Hypothalamus (tissue), 51 donors: ENCODE data around the gene SDF2L1.
"Not testable (repeated sequence)": the region's sequence is repeated elsewhere in the genome, so short reads cannot be mapped to it uniquely, and the experiment has no call there.

Experiments used
- DNase-seq, 51 donors: peaks; one replicate each; lab custom pipeline; 2025; lab: John Stamatoyannopoulos, UW

SDF2L1 gene, protein sequence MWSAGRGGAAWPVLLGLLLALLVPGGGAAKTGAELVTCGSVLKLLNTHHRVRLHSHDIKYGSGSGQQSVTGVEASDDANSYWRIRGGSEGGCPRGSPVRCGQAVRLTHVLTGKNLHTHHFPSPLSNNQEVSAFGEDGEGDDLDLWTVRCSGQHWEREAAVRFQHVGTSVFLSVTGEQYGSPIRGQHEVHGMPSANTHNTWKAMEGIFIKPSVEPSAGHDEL

DNA sequence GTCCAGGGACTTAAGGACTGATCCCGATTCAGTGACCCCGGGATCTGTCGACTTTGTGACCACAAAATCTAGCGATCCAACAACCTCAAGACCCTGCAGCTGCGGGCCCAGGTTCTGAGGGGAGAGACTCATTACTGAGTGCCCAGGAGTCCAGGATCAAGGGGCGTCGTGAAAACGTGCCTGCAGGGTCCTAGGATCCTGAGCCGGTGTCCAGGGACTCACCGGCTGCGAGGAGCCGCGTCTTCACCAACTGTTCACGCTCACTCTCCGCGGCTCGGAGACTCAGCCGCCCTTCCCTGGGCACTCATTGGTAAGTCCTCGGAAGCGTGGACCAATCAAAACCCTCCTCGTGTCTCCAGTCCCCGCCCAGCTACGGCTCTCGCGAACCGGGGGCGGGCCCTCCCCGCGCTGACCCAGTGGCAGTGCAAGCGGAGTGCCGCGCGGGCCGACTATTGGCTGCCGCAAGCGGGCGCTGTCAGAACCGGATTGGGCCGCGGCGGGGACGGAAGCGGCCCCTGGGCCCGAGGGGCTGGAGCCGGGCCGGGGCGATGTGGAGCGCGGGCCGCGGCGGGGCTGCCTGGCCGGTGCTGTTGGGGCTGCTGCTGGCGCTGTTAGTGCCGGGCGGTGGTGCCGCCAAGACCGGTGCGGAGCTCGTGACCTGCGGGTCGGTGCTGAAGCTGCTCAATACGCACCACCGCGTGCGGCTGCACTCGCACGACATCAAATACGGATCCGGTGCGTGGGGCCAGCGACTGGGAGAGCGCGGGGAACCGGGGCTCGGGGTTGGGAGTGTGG lies at the start of gene SDF2L1:
Gene SDF2L1 (plus strand): TSS at position 514 of the 795 bp plus-strand sequence. CDS start 35 bp downstream, at position 549.
- peak; percentile 30 to 99 (median 96) for DNase-seq

DNA sequence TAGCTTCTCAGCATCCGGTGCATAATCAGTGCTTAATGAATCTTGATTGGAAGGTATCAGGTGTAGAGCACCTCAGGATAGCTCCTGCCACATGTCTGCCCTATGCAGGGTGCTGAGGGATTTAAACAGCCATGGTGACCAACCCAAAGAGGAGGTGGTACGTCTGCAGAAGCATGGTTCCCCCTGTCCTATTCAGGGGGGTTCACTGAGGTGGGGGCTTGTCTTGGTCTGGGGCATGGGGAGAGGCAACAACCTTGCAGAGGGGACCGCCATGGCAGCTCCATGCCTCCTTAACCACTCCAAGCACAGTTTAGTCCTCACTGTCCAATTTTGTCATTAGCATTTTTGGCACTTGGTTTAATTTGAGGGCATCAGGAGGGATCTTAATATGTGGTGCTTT lies 49.7 kb upstream of the SDF2L1 start:
- DNase-seq: no peak

DNA sequence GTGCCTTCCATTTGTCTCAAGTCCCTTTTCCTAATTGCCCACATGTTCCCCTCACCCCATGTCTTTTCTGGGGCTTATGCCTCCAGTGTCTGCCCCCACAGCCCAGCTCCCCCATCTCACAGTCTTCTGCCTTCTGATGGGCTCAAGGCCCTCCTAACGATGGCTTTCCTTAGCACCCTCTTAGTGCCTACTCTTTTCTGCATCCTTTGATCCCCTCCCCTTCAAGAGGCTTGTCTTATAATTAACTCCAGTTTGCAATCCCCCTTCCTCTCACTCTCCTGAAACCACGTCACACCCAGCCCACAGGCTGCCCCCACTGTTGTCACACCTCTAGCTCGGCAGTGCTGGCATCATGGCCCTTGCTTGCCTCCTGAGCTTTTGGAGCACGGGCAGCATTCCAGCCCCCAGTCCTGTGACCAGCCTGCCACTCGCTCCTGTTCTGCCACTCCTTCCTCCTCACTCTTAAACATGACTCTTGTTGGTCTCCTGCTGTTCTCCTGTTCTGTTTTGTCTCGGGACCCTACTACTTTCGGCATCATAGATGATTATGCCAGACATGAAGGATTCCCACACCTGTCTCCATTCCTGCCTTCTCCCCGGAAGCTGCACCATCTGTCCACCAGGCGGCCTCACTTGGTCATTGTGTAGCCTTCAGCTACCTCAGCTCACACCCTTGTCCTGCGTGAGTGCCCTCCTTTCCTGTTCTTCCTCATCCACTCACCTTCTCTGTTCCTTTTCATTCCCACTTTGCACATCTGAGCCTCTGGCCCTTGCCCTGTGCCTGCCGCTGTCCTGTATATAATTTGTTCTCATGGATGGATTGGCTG lies 48.5 kb upstream of the SDF2L1 start:
- peak in 5 of 51 donors; percentile 3 to 12 (median 5) for DNase-seq

DNA sequence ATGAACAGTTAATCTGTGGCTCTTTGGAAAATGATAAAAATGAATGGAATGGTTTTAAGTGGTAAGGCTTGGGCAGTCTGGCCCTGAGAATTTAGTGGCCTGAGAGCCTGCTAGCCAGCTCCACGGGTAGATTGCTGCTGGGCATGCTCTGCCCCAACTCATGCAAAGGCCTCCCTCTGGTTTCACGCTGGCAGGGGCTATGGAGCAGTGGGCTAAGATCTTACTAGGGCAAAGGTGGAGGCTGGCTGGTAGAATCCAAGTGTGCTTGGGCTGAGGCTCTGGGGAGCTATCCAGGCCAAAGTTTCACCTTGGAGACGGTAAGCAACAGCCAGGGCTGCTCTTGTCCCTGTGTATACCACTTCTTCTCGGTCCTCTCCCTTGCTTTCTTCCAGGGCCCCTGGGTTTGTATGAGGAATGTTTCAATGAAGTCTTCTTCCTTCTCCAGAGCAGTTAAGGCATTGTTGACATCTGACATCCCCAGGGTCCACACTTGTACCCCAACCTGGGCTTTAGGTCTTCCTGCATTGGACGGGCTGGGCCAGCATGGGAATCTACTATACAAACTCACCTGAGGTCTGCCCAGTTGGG lies 47.1 kb upstream of the SDF2L1 start:
- peak in 14 of 51 donors; percentile 2 to 49 (median 24) for DNase-seq

DNA sequence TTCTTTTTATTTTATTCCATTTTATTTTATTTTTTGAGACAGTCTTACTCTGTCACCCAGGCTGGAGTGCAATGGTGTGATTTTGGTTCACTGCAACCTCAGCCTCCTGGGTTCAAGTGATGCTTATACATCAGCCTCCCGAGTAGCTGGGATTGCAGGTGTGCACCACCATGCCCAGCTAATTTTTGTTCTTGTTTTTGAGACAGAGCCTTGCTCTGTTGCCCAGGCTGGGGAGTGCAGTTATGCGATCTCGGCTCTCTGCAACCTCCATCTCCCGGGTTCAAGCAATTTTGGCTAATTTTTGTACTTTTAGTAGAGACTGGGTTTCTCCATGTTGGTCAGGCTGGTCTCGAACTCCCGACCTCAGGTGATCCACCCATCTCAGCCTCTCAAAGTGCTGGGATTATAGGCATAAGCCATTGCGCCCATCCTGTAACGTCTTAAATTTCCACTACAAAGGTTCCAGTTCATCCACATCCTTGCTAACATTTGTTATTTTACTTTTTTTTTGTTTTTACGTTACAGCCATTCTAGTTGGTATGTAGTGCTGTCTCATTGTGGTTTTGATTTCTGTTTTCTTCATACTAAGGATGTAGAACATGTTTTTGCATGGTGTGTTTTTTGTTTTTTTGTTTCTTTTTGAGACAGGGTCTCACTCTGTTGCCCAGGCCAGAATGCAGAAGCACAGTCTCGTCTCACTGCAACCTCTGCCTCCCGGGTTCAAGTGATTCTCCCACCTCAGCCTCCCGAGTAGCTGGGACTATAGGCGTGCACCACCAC lies 45.6 kb upstream of the SDF2L1 start:
- DNase-seq: not testable (repeated sequence)

DNA sequence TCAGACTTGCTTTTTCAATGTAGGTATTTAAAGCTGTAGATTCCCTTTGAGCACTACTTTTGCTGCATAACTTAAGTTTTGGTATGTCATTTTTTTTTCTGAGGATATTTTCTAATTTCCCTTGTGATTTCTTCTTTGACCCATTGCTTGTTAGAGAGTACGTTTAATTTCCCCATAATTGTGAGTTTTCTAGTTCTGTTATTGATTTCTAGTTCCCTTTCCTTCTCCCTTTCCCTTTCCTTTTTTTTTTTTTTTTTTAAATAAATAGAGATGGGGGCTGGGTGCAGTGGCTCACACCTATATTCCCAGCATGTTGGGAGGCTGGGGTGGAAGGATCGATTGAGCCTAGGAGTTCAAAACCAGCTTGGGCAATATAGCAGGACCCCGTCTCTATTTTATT lies 43.8 kb upstream of the SDF2L1 start:
- DNase-seq: no peak

DNA sequence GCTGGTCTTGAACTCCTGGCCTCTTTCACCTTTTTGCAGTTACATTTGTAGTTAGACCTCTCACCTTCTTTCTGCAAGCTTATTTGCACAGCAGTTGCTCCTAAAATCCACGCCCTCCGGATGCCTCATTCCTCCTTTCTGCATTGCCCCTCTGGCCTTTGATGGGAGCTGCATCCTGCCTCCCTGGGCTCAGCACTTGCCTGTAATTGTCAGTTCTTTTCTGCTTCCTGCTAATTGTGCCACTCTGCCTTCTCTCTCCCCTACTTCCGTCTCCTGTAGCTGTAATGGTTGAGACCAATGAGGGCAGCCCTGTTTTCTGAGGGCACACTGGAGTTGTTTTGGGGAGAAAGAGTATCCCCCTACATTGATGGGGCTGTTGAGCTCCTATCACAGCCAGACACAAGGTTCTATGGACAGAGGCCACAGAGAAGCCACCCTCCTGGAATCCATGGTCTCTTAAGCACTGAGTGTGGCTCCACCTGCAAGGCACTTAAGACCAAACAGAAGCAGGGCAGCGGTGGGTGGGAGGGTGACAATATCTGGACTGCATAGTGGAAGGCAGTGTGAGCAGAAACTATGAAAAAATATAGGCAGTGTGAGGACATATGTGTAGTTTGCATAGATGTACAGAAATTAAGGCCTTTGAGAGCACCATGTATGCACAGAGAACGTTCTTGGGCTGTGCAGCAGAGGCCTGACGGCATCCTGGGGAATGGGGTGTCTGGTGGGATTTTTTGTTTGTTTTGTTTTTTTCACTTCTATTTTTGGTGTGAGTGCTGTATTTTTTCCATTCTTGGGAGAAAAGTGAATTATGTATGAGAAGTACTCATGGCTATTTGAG lies 42.8 kb upstream of the SDF2L1 start:
- no peak for DNase-seq

DNA sequence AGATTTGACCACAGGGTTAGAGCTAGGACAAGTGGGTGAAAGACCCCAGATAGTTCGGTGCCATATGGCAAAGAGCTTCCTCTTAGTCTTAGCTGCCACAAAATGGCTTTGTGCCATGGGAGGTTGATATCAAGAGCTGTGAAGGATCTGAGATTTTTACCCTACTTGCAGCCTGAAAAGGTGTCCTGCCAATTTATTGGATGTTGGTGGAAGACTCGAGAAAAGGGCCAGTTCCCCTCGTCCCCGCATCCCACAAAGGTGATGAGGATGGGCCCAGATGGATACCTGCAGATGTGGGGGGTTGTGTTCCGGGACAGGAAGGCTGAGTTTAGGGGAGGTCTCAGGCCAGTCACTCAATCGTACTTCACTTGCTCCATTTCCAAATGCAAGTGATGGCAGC lies 39.5 kb upstream of the SDF2L1 start:
- DNase-seq: no peak

DNA sequence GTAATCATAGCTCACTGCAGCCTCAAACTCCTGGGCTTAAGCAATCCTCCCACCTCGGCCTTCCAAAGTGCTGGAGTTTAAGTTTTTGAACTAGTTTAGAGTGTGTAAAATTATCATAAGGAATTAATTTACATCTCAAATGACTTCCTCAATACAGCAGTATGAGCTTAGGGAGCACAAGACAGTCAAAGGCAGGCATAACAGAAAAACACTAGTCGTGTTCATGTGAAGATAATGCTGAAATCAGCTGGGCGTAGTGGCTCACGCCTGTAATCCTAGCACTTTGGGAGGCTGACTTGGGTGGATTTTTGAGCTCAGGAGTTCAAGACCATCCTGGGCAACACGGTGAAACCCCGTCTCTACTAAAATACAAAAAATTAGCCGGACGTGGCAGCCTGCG lies 38.1 kb upstream of the SDF2L1 start:
- DNase-seq: no peak

DNA sequence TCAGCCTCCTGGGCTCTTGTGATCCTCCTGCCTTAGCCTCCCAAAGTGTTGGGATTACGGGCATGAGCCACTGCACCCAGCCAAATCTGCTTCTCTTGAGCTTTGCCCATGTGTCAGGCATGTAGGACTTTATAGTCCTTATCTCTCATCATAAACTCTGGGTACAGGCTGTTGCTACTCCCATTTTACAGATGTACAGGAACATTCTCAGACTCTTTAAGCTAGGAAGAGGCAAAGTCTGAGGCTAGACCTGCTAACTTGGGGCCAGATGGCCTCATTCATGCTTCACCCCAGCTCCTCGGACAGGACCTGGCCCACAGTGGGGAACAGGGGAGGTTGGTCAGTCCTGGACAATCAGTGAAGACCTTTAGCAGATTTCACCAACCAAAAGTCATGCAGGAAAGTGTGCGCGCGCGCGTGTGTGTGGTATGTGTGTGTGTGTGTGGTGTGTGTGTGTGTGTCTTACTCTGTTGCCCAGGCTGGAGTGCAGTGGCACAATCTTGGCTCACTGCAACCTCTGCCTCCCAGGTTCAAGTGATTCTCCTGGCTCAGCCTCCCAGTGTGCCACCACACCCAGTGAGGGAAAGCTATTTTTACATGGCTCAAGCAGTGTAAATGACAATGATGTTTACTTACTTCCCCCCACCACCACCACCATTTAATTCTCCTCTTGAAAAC lies 36.1 kb upstream of the SDF2L1 start:
- no peak for DNase-seq

DNA sequence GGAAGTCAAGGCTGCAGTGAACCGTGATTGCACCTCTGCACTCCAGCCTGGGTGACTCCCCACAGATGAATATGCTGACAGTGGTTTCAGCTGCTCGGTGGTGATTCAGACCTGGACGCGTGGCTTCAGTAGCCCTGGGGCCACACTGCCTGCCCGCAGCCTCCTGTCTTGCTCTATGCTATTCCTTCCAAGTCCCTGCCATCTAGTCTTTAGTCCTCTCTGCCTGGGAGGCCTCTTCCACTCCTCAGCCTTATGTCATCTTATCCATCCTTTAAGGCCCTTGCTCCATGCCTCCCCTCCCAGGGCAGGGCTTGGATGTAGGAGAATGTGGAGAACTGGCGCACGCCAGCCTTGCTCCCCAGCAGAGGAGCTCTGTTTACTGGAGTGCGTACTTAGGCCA lies 35.3 kb upstream of the SDF2L1 start:
- DNase-seq: no peak

DNA sequence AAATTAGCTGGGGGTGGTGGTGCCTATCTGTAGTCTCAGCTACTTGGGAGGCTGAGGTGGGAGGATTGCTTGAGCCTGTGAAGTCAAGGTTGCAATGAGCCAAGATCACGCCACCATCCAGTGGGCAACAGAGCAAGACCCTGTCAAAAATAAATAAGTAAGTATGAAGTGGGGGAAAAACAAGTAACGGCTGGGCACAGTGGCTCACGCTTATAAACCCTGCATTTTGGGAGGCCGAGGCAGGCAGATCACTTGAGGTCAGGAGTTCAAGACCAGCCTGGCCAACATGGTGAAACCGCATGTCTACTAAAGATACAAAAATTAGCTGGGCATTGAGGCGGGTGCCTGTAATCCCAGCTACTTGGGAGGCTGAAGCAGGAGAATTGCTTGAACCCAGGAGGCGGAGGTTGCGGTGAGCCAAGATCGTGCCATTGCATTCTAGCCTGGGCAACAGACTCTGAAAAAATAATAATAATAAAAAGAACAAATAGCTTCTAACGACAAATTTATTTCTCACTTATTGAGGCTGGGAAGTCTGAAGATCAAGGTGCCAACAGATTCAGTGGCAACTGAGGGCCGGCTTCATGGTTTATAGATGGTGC lies 32.4 kb upstream of the SDF2L1 start:
- DNase-seq: not testable (repeated sequence)

DNA sequence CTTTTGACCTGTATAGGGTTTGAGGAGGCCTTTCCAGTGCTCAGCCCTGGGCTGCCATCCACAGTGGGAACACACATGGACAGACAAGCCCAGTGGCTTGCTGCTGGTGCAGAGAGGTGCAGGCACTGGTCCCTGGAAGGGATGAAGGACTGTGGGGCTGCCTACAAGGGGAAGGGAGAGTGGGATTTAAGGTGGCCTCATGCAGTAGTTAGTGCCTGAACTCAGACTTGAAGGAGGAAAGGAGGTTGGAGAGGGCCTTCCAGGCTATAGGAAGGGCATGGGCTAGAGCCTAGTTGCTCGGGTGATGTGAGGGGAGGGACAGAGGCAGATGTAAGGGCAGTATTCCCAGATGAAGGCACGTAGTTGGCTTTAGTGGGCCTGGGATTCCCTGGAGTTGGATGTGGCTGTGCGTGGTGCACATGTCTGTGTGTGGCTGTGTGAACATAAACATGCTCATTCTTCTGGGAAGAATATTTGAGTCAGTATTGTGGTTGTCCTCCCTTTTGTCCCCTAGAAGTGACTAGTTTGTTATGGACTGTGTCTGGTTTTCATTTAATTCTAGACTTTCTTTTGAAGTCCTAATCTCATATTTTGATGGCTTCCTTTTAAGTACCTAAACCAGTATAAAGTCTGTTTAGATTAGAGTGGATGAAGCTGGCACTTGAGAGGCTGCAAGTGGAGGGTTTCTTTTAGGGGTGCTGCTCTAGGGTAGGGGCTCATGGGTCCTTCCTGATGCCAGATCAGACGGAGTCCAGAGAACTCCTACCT lies 30.7 kb upstream of the SDF2L1 start:
- DNase-seq: no peak

DNA sequence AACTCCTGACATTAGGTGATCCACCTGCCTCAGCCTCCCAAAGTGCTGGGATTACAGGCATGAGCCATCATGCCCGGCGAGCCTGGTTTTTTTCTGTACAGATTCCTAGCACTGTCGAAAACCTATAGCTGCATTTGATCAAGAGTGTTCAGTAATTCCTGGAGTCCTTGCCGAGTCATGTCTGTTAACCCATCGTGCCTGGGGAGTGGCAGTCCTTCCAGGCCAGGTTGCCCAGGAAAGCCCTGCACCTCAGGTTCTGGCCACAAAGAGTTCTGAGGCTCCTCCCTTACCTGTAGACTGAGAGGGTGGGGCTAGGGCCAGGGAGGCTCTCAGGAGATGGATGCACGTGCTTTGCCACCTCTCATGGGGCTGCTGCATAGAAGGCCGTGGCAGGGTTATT lies 29.2 kb upstream of the SDF2L1 start:
- DNase-seq: no peak

DNA sequence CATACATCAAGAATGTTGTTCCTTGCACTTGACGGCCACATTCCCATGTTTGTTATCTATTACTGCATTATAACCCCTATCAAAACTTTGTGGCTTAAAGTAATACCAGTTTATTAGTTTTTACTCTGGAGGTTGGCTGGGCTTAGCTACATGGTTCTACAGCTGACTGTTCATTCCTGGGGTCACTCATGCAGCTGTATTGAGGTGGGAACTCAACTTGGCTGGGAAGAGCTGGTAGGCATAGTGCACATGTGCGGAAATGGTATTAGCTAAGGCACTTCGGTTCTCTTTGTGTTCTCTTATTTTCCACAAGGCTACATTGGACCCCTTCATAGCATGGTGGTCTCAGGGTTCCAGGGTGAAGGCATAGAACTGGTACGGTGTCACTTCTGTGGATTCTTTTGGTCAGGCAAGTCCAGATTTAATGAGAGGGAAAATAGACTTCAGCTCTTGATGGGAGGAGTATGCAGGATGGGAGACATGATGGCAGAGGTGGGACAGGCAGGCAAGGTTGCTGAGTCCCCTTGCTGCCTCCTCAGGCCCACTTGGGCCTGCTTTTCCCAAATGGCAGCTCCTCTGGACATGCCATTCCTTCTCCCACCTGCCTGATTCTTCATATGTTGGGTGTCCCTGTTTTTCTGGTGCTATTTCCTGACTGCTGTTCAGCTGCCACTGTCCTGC lies 28.4 kb upstream of the SDF2L1 start:
- DNase-seq: no peak

DNA sequence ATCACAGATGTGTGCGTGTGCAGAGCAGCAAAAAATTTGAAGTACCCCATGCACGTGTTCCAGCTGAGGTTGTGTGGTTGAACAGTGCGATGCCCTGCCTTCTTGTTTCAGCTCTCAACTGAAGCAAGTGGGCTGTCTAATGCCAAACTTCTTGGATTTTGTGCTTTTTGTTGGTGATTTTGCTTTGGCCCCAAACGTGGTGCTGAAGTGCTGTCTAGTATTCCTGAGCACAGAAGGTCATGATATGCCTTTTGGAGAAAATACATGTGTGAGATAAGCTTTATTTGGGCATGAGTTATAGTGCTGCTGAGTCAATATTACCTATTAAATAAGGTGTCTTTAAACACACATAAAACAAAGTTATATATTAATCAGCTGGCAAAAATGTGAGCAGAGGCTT lies 26.4 kb upstream of the SDF2L1 start:
- DNase-seq: no peak

DNA sequence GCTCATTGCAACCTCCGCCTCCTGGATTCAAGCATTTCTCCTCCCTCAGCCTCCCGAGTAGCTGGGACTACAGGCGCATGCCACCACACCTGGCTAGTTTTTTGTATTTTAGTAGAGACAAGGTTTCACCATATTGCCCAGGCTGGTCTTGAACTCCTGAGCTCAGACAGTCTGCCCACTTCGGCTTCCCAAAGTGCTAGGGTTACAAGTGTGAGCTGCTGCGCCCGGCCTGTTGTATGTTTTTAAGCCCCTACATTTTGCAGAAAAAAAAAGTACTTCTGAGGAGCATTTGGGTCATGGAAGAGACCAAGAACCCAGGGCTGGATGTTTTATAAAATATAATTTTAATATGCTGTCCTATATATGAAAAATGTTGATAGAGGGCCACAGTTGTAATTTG lies 24.8 kb upstream of the SDF2L1 start:
- DNase-seq: not testable (repeated sequence)
